ENCODE results near the gene PLAGL1.

DNA sequence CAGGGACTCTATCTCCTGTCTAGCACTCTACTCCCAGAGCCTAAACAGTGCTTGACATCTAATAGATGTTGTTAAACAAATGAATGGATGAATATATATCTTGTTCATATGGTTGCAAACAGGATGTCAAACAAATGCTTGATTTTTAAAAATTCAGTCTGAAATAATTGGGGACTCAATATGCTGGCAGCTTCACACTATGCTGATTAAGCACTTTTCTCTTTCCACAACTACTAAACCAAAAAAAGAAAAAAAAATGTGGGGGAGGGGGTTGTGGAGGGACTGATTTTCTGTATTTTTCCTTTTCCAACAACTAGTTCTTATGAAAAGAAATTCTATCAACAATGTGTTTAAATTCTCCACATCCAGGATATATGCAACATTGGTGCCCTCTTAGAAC, 44.4 kb upstream of the PLAGL1 start:
- TF ChIP-seq, protein P1, sequence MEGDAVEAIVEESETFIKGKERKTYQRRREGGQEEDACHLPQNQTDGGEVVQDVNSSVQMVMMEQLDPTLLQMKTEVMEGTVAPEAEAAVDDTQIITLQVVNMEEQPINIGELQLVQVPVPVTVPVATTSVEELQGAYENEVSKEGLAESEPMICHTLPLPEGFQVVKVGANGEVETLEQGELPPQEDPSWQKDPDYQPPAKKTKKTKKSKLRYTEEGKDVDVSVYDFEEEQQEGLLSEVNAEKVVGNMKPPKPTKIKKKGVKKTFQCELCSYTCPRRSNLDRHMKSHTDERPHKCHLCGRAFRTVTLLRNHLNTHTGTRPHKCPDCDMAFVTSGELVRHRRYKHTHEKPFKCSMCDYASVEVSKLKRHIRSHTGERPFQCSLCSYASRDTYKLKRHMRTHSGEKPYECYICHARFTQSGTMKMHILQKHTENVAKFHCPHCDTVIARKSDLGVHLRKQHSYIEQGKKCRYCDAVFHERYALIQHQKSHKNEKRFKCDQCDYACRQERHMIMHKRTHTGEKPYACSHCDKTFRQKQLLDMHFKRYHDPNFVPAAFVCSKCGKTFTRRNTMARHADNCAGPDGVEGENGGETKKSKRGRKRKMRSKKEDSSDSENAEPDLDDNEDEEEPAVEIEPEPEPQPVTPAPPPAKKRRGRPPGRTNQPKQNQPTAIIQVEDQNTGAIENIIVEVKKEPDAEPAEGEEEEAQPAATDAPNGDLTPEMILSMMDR (IDR thresholded peaks at IDR 0.05) = no peak
- TF ChIP-seq POLR2A (IDR thresholded peaks at IDR 0.05; ENCODE audit: low read length) (no peak), EP300 (IDR thresholded peaks at IDR 0.05) (no peak), RAD21 (conservative IDR thresholded peaks at IDR 0.05 in 1 of 2, IDR thresholded peaks at IDR 0.05 in 1 of 2) (no peak), RARB (CRISPR knock-in tag; IDR thresholded peaks at IDR 0.05) (no peak), PHF8 (IDR thresholded peaks at IDR 0.05; ENCODE audit: borderline replicate concordance, low read depth) (no peak), MAFK (IDR thresholded peaks at IDR 0.05; ENCODE audit: partially characterized antibody) (peak; percentile 83), KDM1A (IDR thresholded peaks at IDR 0.05; ENCODE audit: low read depth) (no peak), HDAC2 (IDR thresholded peaks at IDR 0.05) (no peak)

Measured in A549 (cell line).